GM21381 (cell line): Measurements from ENCODE around the gene FAM228B.
"Not testable (repeated sequence)": the region's sequence is repeated elsewhere in the genome, so short reads cannot be mapped to it uniquely, and the experiment has no call there.

ENCODE experiments used
- ATAC-seq: cut with Tn5 transposase; IDR thresholded peaks from one replicate; pipeline ENCODE4 v1.9.1; 2021; ENCODE audit warnings: mild to moderate bottlenecking, moderate library complexity; ENCODE audit not compliant: unreplicated experiment

FAM228B gene

GRCh38 chr2:24123195-24123921 lies at the start of gene FAM228B, which contains the start of gene PFN4:
TSS of gene FAM228B (plus strand) at chr2:24123469. CDS start at chr2:24124362, 893 bp downstream.
TSS of gene PFN4 (minus strand) at chr2:24123334. CDS start at chr2:24122535, 799 bp downstream.
- peak; percentile 87 for ATAC-seq

GRCh38 chr2:24073816-24074215 lies 49.5 kb upstream of the FAM228B start:
- no peak for ATAC-seq

- ATAC-seq, result no peak
These were observed 48.0 kb upstream of the FAM228B start for GRCh38 chr2:24075259-24075658.

GRCh38 chr2:24075915-24076848 lies 47.1 kb upstream of the FAM228B start, which contains the start of gene SF3B6:
TSS of gene SF3B6 (minus strand) at chr2:24076326. CDS start at chr2:24076229, 97 bp downstream.
- ATAC-seq, result peak; percentile 93

GRCh38 chr2:24076849-24077534 lies 46.3 kb upstream of the FAM228B start:
- peak; percentile 9 for ATAC-seq

- no peak for ATAC-seq
These were observed 45.8 kb upstream of the FAM228B start for GRCh38 chr2:24077535-24077877.

GRCh38 chr2:24077879-24078278 lies 45.4 kb upstream of the FAM228B start:
- ATAC-seq, result no peak

- no peak for ATAC-seq
These were observed 42.6 kb upstream of the FAM228B start for GRCh38 chr2:24080701-24081100.

- ATAC-seq, result no peak
These were observed 40.3 kb upstream of the FAM228B start for GRCh38 chr2:24082787-24083566.

- ATAC-seq, result peak; percentile 78
These were observed 39.5 kb upstream of the FAM228B start for GRCh38 chr2:24083567-24084385.

- ATAC-seq, result peak; percentile 81
These were observed 38.7 kb upstream of the FAM228B start, which contains the start of gene TP53I3 for GRCh38 chr2:24084386-24085199. TSS of gene TP53I3 (minus strand) at chr2:24084834. CDS start at chr2:24084326, 508 bp downstream.

- no peak for ATAC-seq
These were observed 38.1 kb upstream of the FAM228B start for GRCh38 chr2:24085200-24085489.

- ATAC-seq, result no peak
These were observed 37.0 kb upstream of the FAM228B start for GRCh38 chr2:24086241-24086640.

- ATAC-seq, result no peak
These were observed 36.2 kb upstream of the FAM228B start for GRCh38 chr2:24087032-24087431.

- ATAC-seq, result no peak
These were observed 34.4 kb upstream of the FAM228B start for GRCh38 chr2:24088821-24089359.

GRCh38 chr2:24093270-24093669 lies 30.0 kb upstream of the FAM228B start:
- not testable (repeated sequence) for ATAC-seq

GRCh38 chr2:24095171-24095677 lies 28.0 kb upstream of the FAM228B start:
- ATAC-seq, result not testable (repeated sequence)

GRCh38 chr2:24100732-24101131 lies 22.5 kb upstream of the FAM228B start:
- not testable (repeated sequence) for ATAC-seq
